ENCODE measurements around the gene KMT2A.
"Not testable (repeated sequence)": the region's sequence is repeated elsewhere in the genome, so short reads cannot be mapped to it uniquely, and the experiment has no call there.

DNA sequence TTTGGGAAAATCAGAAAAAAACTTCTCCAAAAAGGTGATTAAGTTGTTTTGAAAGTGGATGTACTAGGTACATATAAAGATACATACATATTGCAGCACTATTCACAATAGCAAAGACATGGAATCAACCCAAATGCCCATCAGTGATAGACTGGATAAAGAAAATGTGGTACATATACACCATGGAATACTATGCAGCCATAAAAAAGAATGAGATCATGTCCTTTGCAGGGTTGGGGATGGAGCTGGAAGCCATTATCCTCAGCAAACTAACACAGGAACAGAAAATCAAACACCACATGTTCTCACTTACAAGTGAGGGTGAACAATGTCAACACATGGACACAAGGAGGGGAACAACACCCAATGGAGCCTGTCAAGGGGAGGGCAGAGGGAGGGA lies 19.4 kb upstream of the KMT2A start:
- TF ChIP-seq, protein P1, sequence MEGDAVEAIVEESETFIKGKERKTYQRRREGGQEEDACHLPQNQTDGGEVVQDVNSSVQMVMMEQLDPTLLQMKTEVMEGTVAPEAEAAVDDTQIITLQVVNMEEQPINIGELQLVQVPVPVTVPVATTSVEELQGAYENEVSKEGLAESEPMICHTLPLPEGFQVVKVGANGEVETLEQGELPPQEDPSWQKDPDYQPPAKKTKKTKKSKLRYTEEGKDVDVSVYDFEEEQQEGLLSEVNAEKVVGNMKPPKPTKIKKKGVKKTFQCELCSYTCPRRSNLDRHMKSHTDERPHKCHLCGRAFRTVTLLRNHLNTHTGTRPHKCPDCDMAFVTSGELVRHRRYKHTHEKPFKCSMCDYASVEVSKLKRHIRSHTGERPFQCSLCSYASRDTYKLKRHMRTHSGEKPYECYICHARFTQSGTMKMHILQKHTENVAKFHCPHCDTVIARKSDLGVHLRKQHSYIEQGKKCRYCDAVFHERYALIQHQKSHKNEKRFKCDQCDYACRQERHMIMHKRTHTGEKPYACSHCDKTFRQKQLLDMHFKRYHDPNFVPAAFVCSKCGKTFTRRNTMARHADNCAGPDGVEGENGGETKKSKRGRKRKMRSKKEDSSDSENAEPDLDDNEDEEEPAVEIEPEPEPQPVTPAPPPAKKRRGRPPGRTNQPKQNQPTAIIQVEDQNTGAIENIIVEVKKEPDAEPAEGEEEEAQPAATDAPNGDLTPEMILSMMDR (conservative IDR thresholded peaks at IDR 0.05 in 1 of 2, IDR thresholded peaks at IDR 0.05 in 1 of 2; ENCODE audit: extremely low read depth in 1 of 2, insufficient read depth in 1 of 2, low read depth in 1 of 2, low read length in 2 of 2), result not testable (repeated sequence)
- not testable (repeated sequence) for TF ChIP-seq EZH2 (IDR thresholded peaks at IDR 0.05; ENCODE audit: borderline replicate concordance, low read length)
